Trophoblast cell (in vitro differentiated cells and primary cell): ENCODE data around the gene MED20.

Experiments used
- DNase-seq, 2 donors: peaks; one replicate each; pipeline ENCODE4 v3.0.0-alpha.2; 2016
- H2AFZ ChIP-seq: 2 replicates; pipeline ENCODE4 v1.6.1; 2013; ENCODE audit warnings: low read length, moderate library complexity, mild to moderate bottlenecking; ENCODE audit not compliant: insufficient read depth, poor library complexity
- H2AK5ac ChIP-seq: 2 replicates; pipeline ENCODE4 v1.6.1; 2013; ENCODE audit warnings: mild to moderate bottlenecking, low read length
- H2BK120ac ChIP-seq: 2 replicates; pipeline ENCODE4 v1.6.1; 2013; ENCODE audit warnings: low read length, mild to moderate bottlenecking, moderate library complexity; ENCODE audit not compliant: insufficient read depth, poor library complexity
- H2BK12ac ChIP-seq: 2 replicates; pipeline ENCODE4 v1.6.1; 2013; ENCODE audit warnings: mild to moderate bottlenecking, low read length, moderate library complexity
- H2BK5ac ChIP-seq: 2 replicates; pipeline ENCODE4 v1.6.1; 2013; ENCODE audit warnings: low read length, low read depth, moderate library complexity, mild to moderate bottlenecking; ENCODE audit not compliant: poor library complexity
- H3K14ac ChIP-seq: 2 replicates; pipeline ENCODE4 v1.6.1; 2013; ENCODE audit warnings: mild to moderate bottlenecking, low read length
- H3K18ac ChIP-seq: 2 replicates; pipeline ENCODE4 v1.6.1; 2013; ENCODE audit warnings: mild to moderate bottlenecking, low read length
- H3K23ac ChIP-seq: 2 replicates; pipeline ENCODE4 v1.6.1; 2013; ENCODE audit warnings: low read length
- H3K27ac ChIP-seq: 2 replicates; pipeline ENCODE4 v1.5.1; 2013; ENCODE audit warnings: low read depth, mild to moderate bottlenecking, inconsistent platforms, low read length, moderate library complexity
- H3K27me3 ChIP-seq: 2 replicates; pipeline ENCODE4 v1.6.1; 2013; ENCODE audit warnings: inconsistent platforms, mild to moderate bottlenecking, low read length, moderate library complexity; ENCODE audit not compliant: insufficient read depth
- H3K36me3 ChIP-seq, 2 experiments: 1 replicate in 1 of 2; 2 replicates in 1 of 2; pipeline ENCODE4 v1.6.1; 2013; ENCODE audit warnings: low read length in 2 of 2, mild to moderate bottlenecking in 2 of 2, moderate library complexity in 1 of 2; ENCODE audit not compliant: insufficient read depth in 2 of 2, control insufficient read depth in 1 of 2
- H3K4ac ChIP-seq: 2 replicates; pipeline ENCODE4 v1.6.1; 2013; ENCODE audit warnings: low read depth, mild to moderate bottlenecking, low read length, moderate library complexity
- H3K4me1 ChIP-seq, 2 experiments: 1 replicate in 1 of 2; 2 replicates in 1 of 2; pipeline ENCODE4 v1.6.1; 2013; ENCODE audit warnings: low read length in 2 of 2, mild to moderate bottlenecking in 2 of 2, moderate library complexity in 1 of 2; ENCODE audit not compliant: insufficient read depth in 2 of 2, control insufficient read depth in 1 of 2
- H3K4me2 ChIP-seq: 2 replicates; pipeline ENCODE4 v1.6.1; 2013; ENCODE audit warnings: inconsistent platforms, mild to moderate bottlenecking, low read length, moderate library complexity
- H3K4me3 ChIP-seq: 2 replicates; pipeline ENCODE4 v1.5.1; 2013; ENCODE audit warnings: mild to moderate bottlenecking, low read depth, low read length, inconsistent platforms
- H3K79me1 ChIP-seq: one replicate; pipeline ENCODE4 v1.6.1; 2013; ENCODE audit warnings: low read length
- H3K79me2 ChIP-seq: 2 replicates; pipeline ENCODE4 v1.6.1; 2013; ENCODE audit warnings: low read length, mild to moderate bottlenecking; ENCODE audit not compliant: control insufficient read depth, insufficient read depth, poor library complexity
- H3K9ac ChIP-seq: 2 replicates; pipeline ENCODE4 v1.6.1; 2013; ENCODE audit warnings: mild to moderate bottlenecking, low read length
- H3K9me3 ChIP-seq: 2 replicates; pipeline ENCODE4 v1.6.1; 2013; ENCODE audit warnings: low read depth, mild to moderate bottlenecking, control low read depth, inconsistent platforms, low read length; ENCODE audit not compliant: insufficient read depth
- H4K12ac ChIP-seq: 2 replicates; pipeline ENCODE4 v1.6.1; 2013; ENCODE audit warnings: low read depth, mild to moderate bottlenecking, low read length, moderate library complexity
- H4K8ac ChIP-seq: 2 replicates; pipeline ENCODE4 v1.6.1; 2013; ENCODE audit warnings: low read depth, mild to moderate bottlenecking, low read length, moderate library complexity
- H4K91ac ChIP-seq: one replicate; pipeline ENCODE4 v1.6.1; 2013; ENCODE audit warnings: low read depth, mild to moderate bottlenecking, low read length, moderate library complexity
- WGBS: extraction: QIAGEN DNeasy Blood & Tissue Kit; methylation state at CpG from one replicate; pipeline ENCODE4 v1.1.7; 2013; ENCODE audit warnings: missing lambda C conversion rate; ENCODE audit not compliant: insufficient read length, insufficient coverage; ENCODE audit errors: extremely low coverage; 5-methylcytosine and 5-hydroxymethylcytosine counted together

MED20 gene

GRCh38 chr6:41874741-41875140 lies 46.2 kb downstream of the MED20 start:
- Histone ChIP-seq H3K79me1 (no peaks in the 10 kb centered on the region), H3K18ac (no peak overlapping the region), H3K14ac (no peak overlapping the region), H2BK5ac (no peak overlapping the region), H4K91ac (no peak overlapping the region), H3K27ac (no peak overlapping the region), H3K79me2 (no peaks in the 10 kb centered on the region), H3K23ac (no peak overlapping the region), H3K4me1 (no peaks in the 10 kb centered on the region), H4K12ac (no peak overlapping the region), H2AK5ac (no peak overlapping the region), H3K9me3 (no peaks in the 10 kb centered on the region), H2AFZ (no peak overlapping the region), H3K9ac (no peak overlapping the region), H4K8ac (no peak overlapping the region), H3K4ac (no peak overlapping the region), H3K36me3 (peaks cover 0 to 3% of the 10 kb centered on the region in 2 experiments), H2BK12ac (no peak overlapping the region), H3K4me3 (no peak overlapping the region), H2BK120ac (no peak overlapping the region), H3K27me3 (no peaks in the 10 kb centered on the region), H3K4me2 (no peak overlapping the region)
- DNase-seq, result no peak
- WGBS, result no CpG with 5 or more reads among the region's 1 CpG

- Histone ChIP-seq H3K4me1 (no peaks in the 10 kb centered on the region), H3K14ac (no peak overlapping the region), H3K27ac (no peak overlapping the region), H3K9me3 (no peaks in the 10 kb centered on the region), H4K91ac (no peak overlapping the region), H3K4me2 (no peak overlapping the region), H4K12ac (no peak overlapping the region), H2BK120ac (no peak overlapping the region), H3K9ac (no peak overlapping the region), H2BK5ac (no peak overlapping the region), H3K4me3 (no peak overlapping the region), H3K23ac (no peak overlapping the region), H3K79me1 (no peaks in the 10 kb centered on the region), H3K27me3 (no peaks in the 10 kb centered on the region), H2BK12ac (no peak overlapping the region), H4K8ac (no peak overlapping the region), H3K36me3 (peaks cover 0 to 3% of the 10 kb centered on the region in 2 experiments), H2AK5ac (no peak overlapping the region), H3K18ac (no peak overlapping the region), H3K4ac (no peak overlapping the region), H3K79me2 (no peaks in the 10 kb centered on the region), H2AFZ (no peak overlapping the region)
- no peak for DNase-seq
- WGBS, result no CpG with 5 or more reads among the region's 13 CpGs
These were observed 48.8 kb downstream of the MED20 start for GRCh38 chr6:41872147-41872546.

- no peak overlapping the region for H4K8ac ChIP-seq
- no peaks in the 10 kb centered on the region for H3K9me3 ChIP-seq
- no peak overlapping the region for H2BK5ac ChIP-seq
- no peaks in the 10 kb centered on the region for H3K27me3 ChIP-seq
- no peak overlapping the region for H4K91ac ChIP-seq
- H3K23ac ChIP-seq, result no peak overlapping the region
- H2AK5ac ChIP-seq, result no peak overlapping the region
- H3K27ac ChIP-seq, result no peak overlapping the region
- H2BK120ac ChIP-seq, result no peak overlapping the region
- no peak overlapping the region for H3K4me2 ChIP-seq
- no peak overlapping the region for H3K14ac ChIP-seq
- no peak overlapping the region for H4K12ac ChIP-seq
- no peak overlapping the region for H3K9ac ChIP-seq
- H3K4me1 ChIP-seq, result no peaks in the 10 kb centered on the region
- no peak overlapping the region for H3K4ac ChIP-seq
- no peak overlapping the region for H2BK12ac ChIP-seq
- no peak overlapping the region for H3K18ac ChIP-seq
- no peak overlapping the region for H3K4me3 ChIP-seq
- H2AFZ ChIP-seq, result no peak overlapping the region
- no peaks in the 10 kb centered on the region for H3K79me2 ChIP-seq
- no peak for DNase-seq
- H3K79me1 ChIP-seq, result no peaks in the 10 kb centered on the region
- WGBS, result no CpG with 5 or more reads among the region's 2 CpGs
- H3K36me3 ChIP-seq, result peaks cover 0 to 3% of the 10 kb centered on the region in 2 experiments
These were observed 49.2 kb downstream of the MED20 start for GRCh38 chr6:41871691-41872090.

- no peak overlapping the region for H3K27ac ChIP-seq
- H4K12ac ChIP-seq, result no peak overlapping the region
- H3K4me2 ChIP-seq, result no peak overlapping the region
- H3K36me3 ChIP-seq, result no peaks in the 10 kb centered on the region
- no peak overlapping the region for H4K8ac ChIP-seq
- H2BK12ac ChIP-seq, result no peak overlapping the region
- H2AFZ ChIP-seq, result no peak overlapping the region
- H3K18ac ChIP-seq, result no peak overlapping the region
- no peaks in the 10 kb centered on the region for H3K9me3 ChIP-seq
- no peak overlapping the region for H2AK5ac ChIP-seq
- H3K4ac ChIP-seq, result no peak overlapping the region
- no CpG with 5 or more reads among the region's 6 CpGs for WGBS
- no peak overlapping the region for H3K14ac ChIP-seq
- H3K23ac ChIP-seq, result no peak overlapping the region
- no peaks in the 10 kb centered on the region for H3K27me3 ChIP-seq
- H3K4me1 ChIP-seq, result no peaks in the 10 kb centered on the region
- H4K91ac ChIP-seq, result no peak overlapping the region
- DNase-seq, result no peak
- H2BK5ac ChIP-seq, result no peak overlapping the region
- H3K79me1 ChIP-seq, result no peaks in the 10 kb centered on the region
- H2BK120ac ChIP-seq, result no peak overlapping the region
- H3K79me2 ChIP-seq, result no peaks in the 10 kb centered on the region
- no peak overlapping the region for H3K9ac ChIP-seq
- H3K4me3 ChIP-seq, result no peak overlapping the region
These were observed 61.6 kb downstream of the MED20 start for GRCh38 chr6:41859356-41859755.
